GM23338 (cell line): ENCODE results near the gene TTPAL. TPM values are rescaled to one million over a fixed set of nuclear protein-coding genes. Genes with fewer than 3 reads are reported as not detected.

Experiments used
- ATAC-seq: fragments of 200-7000 bp; cut with Tn5 transposase; 3 replicates; pipeline ENCODE4 v1.9.1; 2020
- DNase-seq: peaks from one replicate; pipeline ENCODE4 v3.0.0-alpha.2; 2015; ENCODE audit warnings: low spot score
- H2AFZ ChIP-seq: fragments of 200-600 bp; sonication (generic); 2 replicates; pipeline ENCODE4 v1.8.0; 2016; ENCODE audit warnings: antibody characterized with exemption, mild to moderate bottlenecking, moderate library complexity
- H3F3A ChIP-seq: fragments of 200-600 bp; sonication (generic); replicated peaks from 2 replicates; pipeline ENCODE4 v1.8.0; 2017; ENCODE audit warnings: antibody characterized with exemption, mixed run types, low read depth
- H3K27ac ChIP-seq: fragments of 200-600 bp; sonication (generic); 2 replicates; pipeline ENCODE4 v1.6.1; 2016; ENCODE audit warnings: low read depth
- H3K27me3 ChIP-seq: fragments of 200-600 bp; sonication (generic); 2 replicates; pipeline ENCODE4 v1.8.0; 2016; ENCODE audit warnings: mild to moderate bottlenecking, mixed run types, moderate library complexity; ENCODE audit not compliant: insufficient read depth
- H3K36me3 ChIP-seq: fragments of 200-600 bp; sonication (generic); 2 replicates; pipeline ENCODE4 v1.8.0; 2016; ENCODE audit warnings: mild to moderate bottlenecking; ENCODE audit not compliant: insufficient read depth
- H3K4me1 ChIP-seq: fragments of 200-600 bp; sonication (generic); 2 replicates; pipeline ENCODE4 v1.8.0; 2016; ENCODE audit warnings: mild to moderate bottlenecking, moderate library complexity; ENCODE audit not compliant: insufficient read depth
- H3K4me2 ChIP-seq: fragments of 200-600 bp; sonication (generic); 2 replicates; pipeline ENCODE4 v1.7.1; 2017; ENCODE audit warnings: mixed run types
- H3K4me3 ChIP-seq: fragments of 200-600 bp; sonication (generic); 2 replicates; pipeline ENCODE4 v1.6.1; 2016; ENCODE audit warnings: mixed run types
- H3K79me2 ChIP-seq: fragments of 200-600 bp; sonication (generic); replicated peaks from 2 replicates; pipeline ENCODE4 v1.8.0; 2017; ENCODE audit warnings: mild to moderate bottlenecking; ENCODE audit not compliant: insufficient read depth
- H3K9me2 ChIP-seq: fragments of 200-600 bp; sonication (generic); 2 replicates; pipeline ENCODE4 v1.8.0; 2017; ENCODE audit not compliant: insufficient read depth
- H4K20me1 ChIP-seq: fragments of 200-600 bp; sonication (generic); replicated peaks from 2 replicates; pipeline ENCODE4 v1.8.0; 2017; ENCODE audit warnings: mild to moderate bottlenecking; ENCODE audit not compliant: insufficient read depth
- H3K27ac Mint-ChIP-seq: 2 replicates; pipeline ENCODE4 v1.8.0; 2020; ENCODE audit warnings: inconsistent platforms, mild to moderate bottlenecking, moderate library complexity, mixed read lengths
- H3K27me3 Mint-ChIP-seq: 3 replicates; pipeline ENCODE4 v1.8.0; 2022; ENCODE audit warnings: low read depth, mild to moderate bottlenecking, moderate library complexity, mixed read lengths, inconsistent platforms; ENCODE audit not compliant: insufficient read depth, poor library complexity
- H3K36me3 Mint-ChIP-seq: 3 replicates; pipeline ENCODE4 v1.8.0; 2021; ENCODE audit warnings: low read depth, mild to moderate bottlenecking, inconsistent platforms, moderate library complexity, mixed read lengths
- H3K4me1 Mint-ChIP-seq: 3 replicates; pipeline ENCODE4 v1.8.0; 2020; ENCODE audit warnings: mild to moderate bottlenecking, inconsistent platforms, mixed read lengths
- H3K4me3 Mint-ChIP-seq: 3 replicates; pipeline ENCODE4 v1.8.0; 2021; ENCODE audit warnings: moderate library complexity, mild to moderate bottlenecking, inconsistent platforms, mixed read lengths
- H3K9me3 Mint-ChIP-seq: 3 replicates; pipeline ENCODE4 v1.8.0; 2020; ENCODE audit warnings: moderate library complexity, mild to moderate bottlenecking, inconsistent platforms, mixed read lengths
- CREB1 ChIP-seq: fragments of 250-450 bp; sonication (Bioruptor Pico); IDR thresholded peaks from 2 replicates; pipeline ENCODE4 v1.5.0; 2020; ENCODE audit warnings: low read depth, mild to moderate bottlenecking, moderate library complexity
- EZH2phosphoT487 ChIP-seq: fragments of 200-600 bp; sonication (generic); IDR thresholded peaks from one replicate; pipeline ENCODE4 v1.8.1; 2018; ENCODE audit warnings: antibody characterized with exemption; ENCODE audit not compliant: unreplicated experiment
- REST ChIP-seq: IDR thresholded peaks from one replicate; pipeline ENCODE4 v1.6.1; 2018; ENCODE audit warnings: antibody characterized with exemption; ENCODE audit not compliant: unreplicated experiment
- ZNF114 ChIP-seq: fragments of 250-450 bp; sonication (Bioruptor Pico); IDR thresholded peaks from 2 replicates; pipeline ENCODE4 v1.5.0; 2020; ENCODE audit warnings: mild to moderate bottlenecking, moderate library complexity
- polyA plus RNA-seq: library from polyadenylated mRNA; unstranded; fragments of >200 nt; fragmentation: Nextera tagmentation; extraction: Ambion mirVana; gene quantifications from 2 replicates; pipeline ENCODE4 v1.2.1, GENCODE V29; 2016
- small RNA-seq: library from RNA; depleted of rRNA; stranded (forward); fragments of <200 nt; gene quantifications from one replicate; pipeline ENCODE3, GENCODE V24; 2014; ENCODE audit warnings: low replicate concordance
- total RNA-seq: library from RNA; depleted of rRNA; stranded (reverse); fragments of >200 nt; shearing (Covaris generic); gene quantifications from 2 replicates; pipeline ENCODE4 v1.2.3, GENCODE V29; 2014; rRNA removed

Gene TTPAL
- total and polyA plus RNA-seq, 2 experiments from 2014 or later, result 3.7 to 10.2 TPM

- Histone ChIP-seq H3K4me2 (no peak overlapping the region), H3K27me3 (no peaks in the 10 kb centered on the region), H3K9me2 (no peaks in the 10 kb centered on the region), H2AFZ (no peak overlapping the region), H3K36me3 (no peaks in the 10 kb centered on the region), H3F3A (no peaks in the 10 kb centered on the region), H3K4me3 (no peak overlapping the region), H4K20me1 (no peaks in the 10 kb centered on the region; the same call in 1 of the 2 replicates), H3K27ac (no peak overlapping the region), H3K4me1 (no peaks in the 10 kb centered on the region), H3K79me2 (peaks cover 10% of the 10 kb centered on the region; the same call in 1 of the 2 replicates)
- Mint-ChIP-seq H3K27me3 (peaks cover 9% of the 10 kb centered on the region), H3K27ac (no peak overlapping the region), H3K4me1 (peaks cover 5% of the 10 kb centered on the region), H3K36me3 (no peaks in the 10 kb centered on the region), H3K9me3 (no peaks in the 10 kb centered on the region), H3K4me3 (no peak overlapping the region)
- TF ChIP-seq ZNF114 (CRISPR knock-in tag), result no peak
- no peak for TF ChIP-seq CREB1
- no peak for TF ChIP-seq EZH2phosphoT487
- no peak for TF ChIP-seq REST
- ATAC-seq (no peak), DNase-seq (no peak)
These were observed 67.7 kb downstream of the TTPAL start for GRCh38 chr20:44543358-44543757.

Small RNAs within 50 kb of the gene (small RNA-seq; reads per million reads assigned to genes)
- gene RPL37AP1, result 0.77 reads per million, percentile 52 among the genes with 10 or more reads in this experiment

Other genes starting within 250 kb of the TTPAL start
- 6.9 and 11.2 TPM in 2 replicates for gene GDAP1L1, start 228.6 kb upstream of the TTPAL start, total RNA-seq
- gene GDAP1L1, start 228.6 kb upstream of the TTPAL start, polyA plus RNA-seq, result 4.5 and 5.9 TPM in 2 replicates
- gene FITM2, start 164.7 kb upstream of the TTPAL start, total RNA-seq, result 1.6 and 3.5 TPM in 2 replicates
- 0.73 and 0.87 TPM in 2 replicates for gene FITM2, start 164.7 kb upstream of the TTPAL start, polyA plus RNA-seq
- not detected in 2 replicates for gene R3HDML, start 138.8 kb upstream of the TTPAL start, total RNA-seq
- not detected in 2 replicates for gene R3HDML, start 138.8 kb upstream of the TTPAL start, polyA plus RNA-seq
- not detected in 2 replicates for gene HNF4A, start 120.2 kb upstream of the TTPAL start, total RNA-seq
- gene HNF4A, start 120.2 kb upstream of the TTPAL start, polyA plus RNA-seq, result not detected in 2 replicates
- gene SERINC3, start 46.2 kb downstream of the TTPAL start, total RNA-seq, result 25.4 and 33.0 TPM in 2 replicates
- gene SERINC3, start 46.2 kb downstream of the TTPAL start, polyA plus RNA-seq, result 18.1 and 18.6 TPM in 2 replicates
- 23.9 and 33.2 TPM in 2 replicates for gene PKIG, start 106.7 kb downstream of the TTPAL start, total RNA-seq
- 29.7 and 34.9 TPM in 2 replicates for gene PKIG, start 106.7 kb downstream of the TTPAL start, polyA plus RNA-seq
- gene ADA, start 175.8 kb downstream of the TTPAL start, total RNA-seq, result 12.7 and 16.2 TPM in 2 replicates
- gene ADA, start 175.8 kb downstream of the TTPAL start, polyA plus RNA-seq, result 14.6 and 15.8 TPM in 2 replicates
- not detected in 2 replicates for gene CCN5, start 239.5 kb downstream of the TTPAL start, total RNA-seq
- gene CCN5, start 239.5 kb downstream of the TTPAL start, polyA plus RNA-seq, result not detected in 2 replicates